ENCODE results near the gene NR1H4.
"Not testable (repeated sequence)": the region's sequence is repeated elsewhere in the genome, so short reads cannot be mapped to it uniquely, and the experiment has no call there.

Gene NR1H4

GRCh38 chr12:100427078-100427477 is 46.6 kb upstream of the NR1H4 start (continued):
- TF ChIP-seq ZNF324 (tag by site-specific recombination; IDR thresholded peaks at IDR 0.05) (no peak), ZNF221 (tag by site-specific recombination; IDR thresholded peaks at IDR 0.05; ENCODE audit: borderline replicate concordance) (no peak), ZSCAN30 (tag by site-specific recombination; IDR thresholded peaks at IDR 0.05) (no peak), ZBTB17 (tag by site-specific recombination; IDR thresholded peaks at IDR 0.05) (peak; percentile 48; the same call in 1 of the 2 replicates), ZFP37 (tag by site-specific recombination; IDR thresholded peaks at IDR 0.05) (0 out of 2 replicates have a peak, but pooled peaks have one; percentile 50), TRIM28 (IDR thresholded peaks at IDR 0.05; ENCODE audit: borderline replicate concordance, low read length) (no peak), ZNF677 (tag by site-specific recombination; IDR thresholded peaks at IDR 0.05) (no peak), ZNF654 (tag by site-specific recombination; IDR thresholded peaks at IDR 0.05; ENCODE audit: low read depth) (no peak)

- H3K4me3 ChIP-seq (ENCODE audit: low read depth, low read length); H3K27ac ChIP-seq (ENCODE audit: extremely low read depth, low read depth, low read length); H3K9me3 ChIP-seq (ENCODE audit: control insufficient read depth, insufficient read depth, low read depth, low read length); H3K4me1 ChIP-seq (ENCODE audit: control insufficient read depth, insufficient read depth, low read length); H3K36me3 ChIP-seq (ENCODE audit: control insufficient read depth in 2 of 2, insufficient read depth in 1 of 2, low read length in 2 of 2); POLR2A ChIA-PET: not testable (repeated sequence)
- CTCF ChIA-PET = interaction anchor here (0.7 kb wide), 1 partner anchor 79 kb away, joined by 4 read pairs; no protein-coding TSS in a partner anchor
These were observed 43.4 kb upstream of the NR1H4 start for GRCh38 chr12:100430251-100430650.

GRCh38 chr12:100433701-100434100 is 40.0 kb upstream of the NR1H4 start:
- Histone ChIP-seq H3K4me3 (ENCODE audit: low read depth, low read length) (no peak overlapping the region), H3K4me1 (ENCODE audit: control insufficient read depth, insufficient read depth, low read length) (no peaks in the 10 kb centered on the region), H3K27ac (ENCODE audit: extremely low read depth, low read depth, low read length) (no peak overlapping the region), H3K36me3 (ENCODE audit: control insufficient read depth in 2 of 2, insufficient read depth in 1 of 2, low read length in 2 of 2) (no peaks in the 10 kb centered on the region), H3K9me3 (ENCODE audit: control insufficient read depth, insufficient read depth, low read depth, low read length) (no peaks in the 10 kb centered on the region)
- POLR2A ChIA-PET = no interaction called here
- CTCF ChIA-PET = no interaction called here
- TF ChIP-seq TSHZ1 (tag by site-specific recombination; IDR thresholded peaks at IDR 0.05; ENCODE audit: borderline replicate concordance) = no peak
- 0 out of 2 replicates have a peak, but pooled peaks have one; percentile 8 for TF ChIP-seq ATF2 (tag by site-specific recombination; IDR thresholded peaks at IDR 0.05; ENCODE audit: low read depth)

GRCh38 chr12:100434177-100434576 is 39.5 kb upstream of the NR1H4 start:
- Histone ChIP-seq H3K36me3 (ENCODE audit: control insufficient read depth in 2 of 2, insufficient read depth in 1 of 2, low read length in 2 of 2) (no peaks in the 10 kb centered on the region), H3K27ac (ENCODE audit: extremely low read depth, low read depth, low read length) (no peak overlapping the region), H3K9me3 (ENCODE audit: control insufficient read depth, insufficient read depth, low read depth, low read length) (no peaks in the 10 kb centered on the region), H3K4me3 (ENCODE audit: low read depth, low read length) (no peak overlapping the region), H3K4me1 (ENCODE audit: control insufficient read depth, insufficient read depth, low read length) (no peaks in the 10 kb centered on the region)
- CTCF ChIA-PET = no interaction called here
- POLR2A ChIA-PET = no interaction called here
- TF ChIP-seq ZNF639 (tag by site-specific recombination; IDR thresholded peaks at IDR 0.05) (no peak), REPIN1 (tag by site-specific recombination; IDR thresholded peaks at IDR 0.05; ENCODE audit: low read depth) (no peak), REST (tag by site-specific recombination; IDR thresholded peaks at IDR 0.05) (no peak), ATF2 (tag by site-specific recombination; IDR thresholded peaks at IDR 0.05; ENCODE audit: low read depth) (no peak), ZNF785 (tag by site-specific recombination; IDR thresholded peaks at IDR 0.05) (no peak), ELK4 (IDR thresholded peaks at IDR 0.05; ENCODE audit: borderline replicate concordance, low read depth, low read length) (no peak), ZNF121 (tag by site-specific recombination; IDR thresholded peaks at IDR 0.05) (no peak), ZNF366 (tag by site-specific recombination; conservative IDR thresholded peaks at IDR 0.05) (no peak)

All from HEK293 (cell line).